Dermis lymphatic vessel endothelial cell (primary cell): Measurements from ENCODE around the gene ZNF474. TPM values are rescaled to one million over a fixed set of nuclear protein-coding genes. Genes with fewer than 3 reads are reported as not detected.

Experiments used
- total RNA-seq: library from RNA; depleted of rRNA; stranded (reverse); fragments of >200 nt; gene quantifications from 2 replicates; pipeline ENCODE4 v1.2.1, GENCODE V29; 2014

ZNF474 gene
- 0.11 and 0.17 TPM in 2 replicates for total RNA-seq

GRCh38 chr5:122129306-122129705 is at the start of gene ZNF474:
ZNF474 (plus strand) TSS chr5:122129546; CDS start chr5:122151991, 22,445 bp downstream.

Other genes with a start within 250 kb of the ZNF474 start
- 14.6 and 22.5 TPM in 2 replicates for gene SRFBP1, start 167.6 kb upstream of the ZNF474 start, total RNA-seq
- gene LOX, start 51.3 kb upstream of the ZNF474 start, total RNA-seq = 38.9 and 40.6 TPM in 2 replicates
- gene SNCAIP, start 182.7 kb downstream of the ZNF474 start, total RNA-seq = 8.9 and 30.5 TPM in 2 replicates